Natural killer cell (primary cell): ENCODE data around the gene PARD3B. TPM values are rescaled to one million over a fixed set of nuclear protein-coding genes. Genes with fewer than 3 reads are reported as not detected.

Experiments
- ATAC-seq, 3 donors: fragments of 150-1000 bp in 2 of 3; fragments of 200-7000 bp in 1 of 3; cut with Tn5 transposase; 1 replicate in 1 of 3; 2 replicates in 2 of 3; pipeline ENCODE4 v1.10.0; 2021; ENCODE audit warnings: mild to moderate bottlenecking in 2 of 3, moderate library complexity in 2 of 3
- DNase-seq, 2 donors: peaks; one replicate each; pipeline versions ENCODE4 v3.0.0 to v3.0.0-alpha.2; 2013 to 2021; ENCODE audit warnings: mixed read lengths in 1 of 2
- H3K27ac ChIP-seq: one replicate; pipeline ENCODE4 v1.5.1; 2013; ENCODE audit warnings: mild to moderate bottlenecking, low read length
- H3K27me3 ChIP-seq: one replicate; pipeline ENCODE4 v1.6.1; 2013; ENCODE audit warnings: low read length; ENCODE audit not compliant: control insufficient read depth, insufficient read depth
- H3K36me3 ChIP-seq: one replicate; pipeline ENCODE4 v1.6.1; 2013; ENCODE audit warnings: low read length; ENCODE audit not compliant: control insufficient read depth, insufficient read depth
- H3K4me1 ChIP-seq: one replicate; pipeline ENCODE4 v1.6.1; 2013; ENCODE audit warnings: low read length; ENCODE audit not compliant: control insufficient read depth, insufficient read depth
- H3K4me3 ChIP-seq: one replicate; pipeline ENCODE4 v1.5.1; 2013; ENCODE audit warnings: low read length
- H3K9me3 ChIP-seq: one replicate; pipeline ENCODE4 v1.6.1; 2013; ENCODE audit warnings: low read length; ENCODE audit not compliant: control insufficient read depth, insufficient read depth
- H3K27ac Mint-ChIP-seq, 2 donors: one replicate each; pipeline ENCODE4 v1.8.0; 2022; ENCODE audit warnings: mild to moderate bottlenecking in 2 of 2, mixed read lengths in 2 of 2, moderate library complexity in 1 of 2
- H3K27me3 Mint-ChIP-seq, 2 donors: one replicate each; pipeline ENCODE4 v1.8.0; 2022; ENCODE audit warnings: low read depth in 2 of 2, mixed read lengths in 2 of 2
- H3K36me3 Mint-ChIP-seq: one replicate; pipeline ENCODE4 v1.8.0; 2022; ENCODE audit warnings: mixed read lengths
- H3K4me1 Mint-ChIP-seq, 2 donors: one replicate each; pipeline ENCODE4 v1.8.0; 2022; ENCODE audit warnings: mixed read lengths in 2 of 2
- H3K4me3 Mint-ChIP-seq: one replicate; pipeline ENCODE4 v1.8.0; 2022; ENCODE audit warnings: mild to moderate bottlenecking, moderate library complexity, mixed read lengths
- H3K9me3 Mint-ChIP-seq, 2 donors: one replicate each; pipeline ENCODE4 v1.8.0; 2022; ENCODE audit warnings: mixed read lengths in 2 of 2
- WGBS: methylation state at CpG from one replicate; pipeline ENCODE4 v1.1.7; 2013; ENCODE audit warnings: missing lambda C conversion rate; ENCODE audit not compliant: insufficient coverage; 5-methylcytosine and 5-hydroxymethylcytosine counted together
- intact Hi-C: fragments of 100-400 bp; cut with micrococcal nuclease; formaldehyde crosslinking; loops from one replicate; pipeline ENCODE4 v1.14.2; 2022
- total RNA-seq, 4 donors: library from RNA; stranded (reverse); fragments of 120-200 nt in 1 of 4; gene quantifications; one replicate each; pipeline versions ENCODE4 v1.2.3 to v1.2.4, GENCODE V29; 2013 to 2022
- TF ChIP-seq, protein P1 (sequence below): fragments of 200-600 bp; IDR thresholded peaks from one replicate; pipeline ENCODE4 v1.8.0; 2022; ENCODE audit warnings: antibody characterized with exemption

Gene PARD3B
- total RNA-seq, 3 donors from 2014 or later (not counting 1 experiment from before 2014, with no cell fraction given), result 0.13 to 0.45 TPM; not detected in 1

DNA sequence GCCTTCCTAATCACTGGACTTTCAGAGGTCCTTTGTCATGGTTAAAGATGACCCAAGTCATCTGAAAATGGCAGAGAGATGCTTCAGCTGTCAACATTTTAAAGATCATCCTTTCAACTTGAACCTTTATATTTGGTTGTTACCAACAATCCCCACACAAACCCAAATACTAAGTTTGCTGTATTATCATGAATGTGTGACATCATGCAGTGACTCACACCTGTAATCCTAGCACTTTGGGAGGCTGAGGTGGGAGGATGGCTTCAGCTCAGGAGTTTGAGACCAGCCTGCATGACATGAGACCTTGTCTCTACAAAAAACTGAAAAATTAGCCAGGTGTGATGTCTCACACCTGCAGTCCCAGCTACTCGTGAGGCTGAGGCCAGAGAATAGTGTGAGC is 1081.8 kb downstream of the PARD3B start:
- DNase-seq (no peak), ATAC-seq (no peak)
- H3K4me3 ChIP-seq, result no peak overlapping the region
- Mint-ChIP-seq H3K4me1 (no peaks in the 10 kb centered on the region), H3K27ac (no peak overlapping the region), H3K36me3 (no peaks in the 10 kb centered on the region), H3K4me3 (no peak overlapping the region), H3K27me3 (no peaks in the 10 kb centered on the region), H3K9me3 (no peaks in the 10 kb centered on the region)
- no peaks in the 10 kb centered on the region for H3K4me1 ChIP-seq
- no peaks in the 10 kb centered on the region for H3K9me3 ChIP-seq
- no peak overlapping the region for H3K27ac ChIP-seq
- H3K27me3 ChIP-seq, result no peaks in the 10 kb centered on the region
- H3K36me3 ChIP-seq, result no peaks in the 10 kb centered on the region
- 78% methylated on average over 1 of the region's 1 CpG for WGBS
- intact Hi-C loops, result no loop called here
- TF ChIP-seq, protein P1, sequence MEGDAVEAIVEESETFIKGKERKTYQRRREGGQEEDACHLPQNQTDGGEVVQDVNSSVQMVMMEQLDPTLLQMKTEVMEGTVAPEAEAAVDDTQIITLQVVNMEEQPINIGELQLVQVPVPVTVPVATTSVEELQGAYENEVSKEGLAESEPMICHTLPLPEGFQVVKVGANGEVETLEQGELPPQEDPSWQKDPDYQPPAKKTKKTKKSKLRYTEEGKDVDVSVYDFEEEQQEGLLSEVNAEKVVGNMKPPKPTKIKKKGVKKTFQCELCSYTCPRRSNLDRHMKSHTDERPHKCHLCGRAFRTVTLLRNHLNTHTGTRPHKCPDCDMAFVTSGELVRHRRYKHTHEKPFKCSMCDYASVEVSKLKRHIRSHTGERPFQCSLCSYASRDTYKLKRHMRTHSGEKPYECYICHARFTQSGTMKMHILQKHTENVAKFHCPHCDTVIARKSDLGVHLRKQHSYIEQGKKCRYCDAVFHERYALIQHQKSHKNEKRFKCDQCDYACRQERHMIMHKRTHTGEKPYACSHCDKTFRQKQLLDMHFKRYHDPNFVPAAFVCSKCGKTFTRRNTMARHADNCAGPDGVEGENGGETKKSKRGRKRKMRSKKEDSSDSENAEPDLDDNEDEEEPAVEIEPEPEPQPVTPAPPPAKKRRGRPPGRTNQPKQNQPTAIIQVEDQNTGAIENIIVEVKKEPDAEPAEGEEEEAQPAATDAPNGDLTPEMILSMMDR, result no peak

DNA sequence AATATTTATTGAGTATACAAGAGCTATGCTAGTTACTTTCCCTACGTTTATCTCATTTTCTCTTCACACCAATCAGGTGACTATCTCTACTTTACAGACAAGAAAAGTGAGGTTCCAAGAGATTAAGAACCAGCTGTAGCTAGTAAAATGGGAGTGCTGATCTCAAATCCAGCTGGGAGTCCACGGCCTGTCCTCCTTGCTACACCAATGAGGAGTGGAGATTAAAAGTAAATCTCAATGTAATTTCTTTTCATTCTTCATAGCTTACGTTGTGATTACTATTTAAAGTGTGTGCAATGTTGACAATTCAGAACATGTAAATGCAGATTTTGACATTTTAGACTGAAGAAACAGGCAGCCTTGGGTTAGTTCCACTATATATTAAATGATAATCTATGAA is 1083.1 kb downstream of the PARD3B start:
- no peaks in the 10 kb centered on the region for H3K27me3 ChIP-seq
- H3K4me3 ChIP-seq, result no peak overlapping the region
- no peaks in the 10 kb centered on the region for H3K4me1 ChIP-seq
- intact Hi-C loops, result no loop called here
- WGBS, result 100% methylated on average over 1 of the region's 3 CpGs
- no peaks in the 10 kb centered on the region for H3K27me3 Mint-ChIP-seq
- H3K4me1 Mint-ChIP-seq, result no peaks in the 10 kb centered on the region
- H3K9me3 ChIP-seq, result no peaks in the 10 kb centered on the region
- no peak for DNase-seq
- H3K4me3 Mint-ChIP-seq, result no peak overlapping the region
- no peaks in the 10 kb centered on the region for H3K9me3 Mint-ChIP-seq
- TF ChIP-seq, protein P1, result no peak
- H3K27ac ChIP-seq, result no peak overlapping the region
- no peak overlapping the region for H3K27ac Mint-ChIP-seq
- no peaks in the 10 kb centered on the region for H3K36me3 ChIP-seq
- H3K36me3 Mint-ChIP-seq, result no peaks in the 10 kb centered on the region
- ATAC-seq, result no peak

DNA sequence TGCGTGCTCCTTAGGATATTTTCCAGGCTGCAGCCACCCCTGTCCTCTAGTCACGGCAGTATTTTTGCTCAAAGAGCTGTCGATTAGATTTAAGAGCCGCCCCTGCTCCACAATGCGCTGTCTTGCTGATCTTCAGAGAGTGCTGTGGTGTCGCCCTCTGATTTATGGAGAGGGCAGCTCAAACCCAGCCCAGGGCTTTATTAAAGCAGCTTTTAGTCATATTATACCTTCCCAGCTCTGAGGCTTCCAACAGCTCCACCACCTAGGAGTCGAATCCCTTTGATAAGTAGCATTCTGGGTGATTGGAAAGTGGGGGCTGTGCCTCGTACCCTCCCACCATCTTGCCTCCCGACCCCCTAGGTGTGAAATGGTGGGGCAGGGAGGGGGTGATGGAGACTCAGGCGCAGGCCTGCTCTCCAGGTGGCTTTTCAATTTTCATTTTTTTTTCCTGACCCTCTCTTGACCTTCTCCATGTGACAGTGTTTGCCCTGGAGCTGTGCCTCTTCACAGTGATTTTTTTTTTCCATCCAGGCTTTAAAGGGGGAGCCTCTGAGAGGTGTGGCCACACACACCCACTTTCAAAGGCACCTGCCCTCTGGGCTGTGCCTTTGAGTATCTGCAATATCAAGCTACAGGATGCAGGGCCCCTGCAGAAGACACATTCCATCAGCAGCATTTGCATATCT is 1084.0 kb downstream of the PARD3B start:
- ATAC-seq (no peak), DNase-seq (no peak)
- H3K27me3 ChIP-seq, result no peaks in the 10 kb centered on the region
- H3K27me3 Mint-ChIP-seq, result peaks cover 0 to 3% of the 10 kb centered on the region in 2 donors
- H3K4me1 Mint-ChIP-seq, result no peaks in the 10 kb centered on the region
- intact Hi-C loops, result no loop called here
- H3K27ac ChIP-seq, result no peak overlapping the region
- H3K9me3 ChIP-seq, result no peaks in the 10 kb centered on the region
- 74% methylated on average over 9 of the region's 10 CpGs for WGBS
- H3K36me3 ChIP-seq, result no peaks in the 10 kb centered on the region
- H3K36me3 Mint-ChIP-seq, result no peaks in the 10 kb centered on the region
- no peaks in the 10 kb centered on the region for H3K9me3 Mint-ChIP-seq
- H3K4me3 ChIP-seq, result no peak overlapping the region
- H3K4me3 Mint-ChIP-seq, result no peak overlapping the region
- no peak overlapping the region for H3K27ac Mint-ChIP-seq
- H3K4me1 ChIP-seq, result no peaks in the 10 kb centered on the region
- TF ChIP-seq, protein P1, result no peak

DNA sequence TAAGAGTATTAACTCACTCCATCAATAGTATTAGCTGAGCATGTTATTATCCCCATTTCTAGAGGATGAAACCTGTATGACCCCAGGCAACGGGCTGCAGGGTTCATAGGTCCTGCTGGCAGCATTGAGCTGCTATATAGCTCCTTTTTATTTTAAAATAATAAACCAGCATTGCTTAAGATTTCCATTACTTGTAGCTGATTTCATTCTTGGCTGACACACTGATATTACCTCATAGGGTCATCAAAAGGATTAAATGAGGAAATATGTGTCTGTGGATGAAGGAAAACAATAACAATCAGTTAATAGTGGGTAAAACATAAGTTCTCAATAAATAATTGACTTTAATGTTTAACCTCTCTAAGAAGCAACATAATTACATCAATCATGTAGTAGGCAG is 1088.7 kb downstream of the PARD3B start:
- Mint-ChIP-seq H3K36me3 (no peaks in the 10 kb centered on the region), H3K27me3 (peaks cover 3 to 7% of the 10 kb centered on the region in 2 donors), H3K27ac (no peak overlapping the region), H3K4me3 (no peak overlapping the region), H3K9me3 (no peaks in the 10 kb centered on the region), H3K4me1 (no peaks in the 10 kb centered on the region)
- no peak overlapping the region for H3K4me3 ChIP-seq
- no peaks in the 10 kb centered on the region for H3K36me3 ChIP-seq
- intact Hi-C loops, result no loop called here
- H3K27ac ChIP-seq, result no peak overlapping the region
- WGBS, result 59% methylated on average over 1 of the region's 1 CpG
- no peaks in the 10 kb centered on the region for H3K27me3 ChIP-seq
- H3K4me1 ChIP-seq, result no peaks in the 10 kb centered on the region
- TF ChIP-seq, protein P1, result no peak
- no peak for DNase-seq
- no peak for ATAC-seq
- no peaks in the 10 kb centered on the region for H3K9me3 ChIP-seq
